Measurements from ENCODE around the gene MAOB. TPM values are rescaled to one million over a fixed set of nuclear protein-coding genes. Genes with fewer than 3 reads are reported as not detected.
"Not testable (repeated sequence)": the region's sequence is repeated elsewhere in the genome, so short reads cannot be mapped to it uniquely, and the experiment has no call there.

MAOB gene
- total and polyA plus RNA-seq, 12 donors: 10.8 to 90.0 (median 41.2) TPM

- Histone ChIP-seq H3K9me3 (replicated peaks in 1 of 3) (no peaks in the 10 kb centered on the region), H3K27me3 (no peaks in the 10 kb centered on the region), H3K27ac (no peak overlapping the region), H3K4me3 (no peak overlapping the region), H3K36me3 (replicated peaks in 1 of 2) (peaks cover 0 to 5% of the 10 kb centered on the region in 2 donors), H3K4me1 (replicated peaks in 1 of 2) (no peaks in the 10 kb centered on the region)
- no peak for DNase-seq
- intact Hi-C loops (cut with DNase I): no loop called here
- 22 to 86% (median 67%) methylated on average over 1 of the region's 1 CpG for WGBS, 4 donors
- TF ChIP-seq CTCF (IDR thresholded peaks at IDR 0.05) (no peak), POLR2A (IDR thresholded peaks at IDR 0.05) (no peak)
These were observed 153.3 kb downstream of the MAOB start for GRCh38 chrX:43728966-43729365.

- Histone ChIP-seq H3K27me3 (no peaks in the 10 kb centered on the region), H3K4me1 (replicated peaks in 1 of 2) (no peaks in the 10 kb centered on the region), H3K36me3 (replicated peaks in 1 of 2) (peaks cover 0 to 5% of the 10 kb centered on the region in 2 donors), H3K9me3 (replicated peaks in 1 of 3) (no peaks in the 10 kb centered on the region), H3K4me3 (no peak overlapping the region), H3K27ac (no peak overlapping the region)
- intact Hi-C loops (cut with DNase I): no loop called here
- 64 to 75% (median 72%) methylated on average over 5 of the region's 5 CpGs for WGBS, 4 donors
- TF ChIP-seq POLR2A (IDR thresholded peaks at IDR 0.05): no peak
- TF ChIP-seq CTCF (IDR thresholded peaks at IDR 0.05): no peak
- DNase-seq: no peak
These were observed 154.2 kb downstream of the MAOB start for GRCh38 chrX:43728002-43728401.

- WGBS, 4 donors: 73 to 93% (median 84%) methylated on average over 3 to 6 of the region's 6 CpGs; no CpG with 5 or more reads in 1 of the 4 donors
- H3K4me1 ChIP-seq (replicated peaks in 1 of 2); H3K9me3 ChIP-seq (replicated peaks in 1 of 3); DNase-seq; H3K27ac ChIP-seq; H3K4me3 ChIP-seq; H3K36me3 ChIP-seq (replicated peaks in 1 of 2); intact Hi-C loops (cut with DNase I); H3K27me3 ChIP-seq: not testable (repeated sequence)
These were observed 155.0 kb downstream of the MAOB start for GRCh38 chrX:43727254-43727653.

GRCh38 chrX:43725227-43725626, 157.0 kb downstream of the MAOB start:
- WGBS, 4 donors: 77 to 88% (median 83%) methylated on average over 5 of the region's 5 CpGs
- intact Hi-C loops (cut with DNase I); H3K27ac ChIP-seq; H3K9me3 ChIP-seq (replicated peaks in 1 of 3); H3K4me3 ChIP-seq; H3K4me1 ChIP-seq (replicated peaks in 1 of 2); H3K27me3 ChIP-seq; H3K36me3 ChIP-seq (replicated peaks in 1 of 2); DNase-seq: not testable (repeated sequence)

GRCh38 chrX:43720961-43721360, 161.3 kb downstream of the MAOB start:
- H3K4me1 ChIP-seq (replicated peaks in 1 of 2): no peaks in the 10 kb centered on the region
- no peaks in the 10 kb centered on the region for H3K36me3 ChIP-seq (replicated peaks in 1 of 2)
- H3K9me3 ChIP-seq (replicated peaks in 1 of 3): no peaks in the 10 kb centered on the region
- TF ChIP-seq CTCF (IDR thresholded peaks at IDR 0.05): no peak
- TF ChIP-seq POLR2A (IDR thresholded peaks at IDR 0.05): no peak
- no peak overlapping the region for H3K4me3 ChIP-seq
- 58 to 100% (median 80%) methylated on average over 1 of the region's 1 CpG for WGBS, 4 donors
- H3K27me3 ChIP-seq: no peaks in the 10 kb centered on the region
- no peak for DNase-seq
- H3K27ac ChIP-seq: no peak overlapping the region
- intact Hi-C loops (cut with DNase I): no loop called here
